GM12878 (cell line): ENCODE data around the gene PATZ1. TPM values are rescaled to one million over a fixed set of nuclear protein-coding genes. Genes with fewer than 3 reads are reported as not detected.

Experiments used
- ATAC-seq: fragments of 200-7000 bp; cut with Tn5 transposase; 3 replicates; pipeline ENCODE4 v1.9.1; 2020; ENCODE audit warnings: mild to moderate bottlenecking, moderate library complexity
- BruUV-seq: library from RNA; stranded (reverse); fragments of 400-500 nt; replicated peaks from 2 replicates; lab custom pipeline; 2021; lab: Mats Ljungman, UMichigan
- CTCF ChIA-PET: fragments of 300-600 bp; sonication (Branson Sonifier 250); formaldehyde crosslinking; extraction: SDS; loops from one replicate; lab custom pipeline; 2021; ENCODE audit warnings: inconsistent platforms; lab: Yijun Ruan, JAX
- POLR2A ChIA-PET: fragments of 350-600 bp; formaldehyde crosslinking; extraction: SDS; loops from one replicate; lab custom pipeline; 2021; ENCODE audit warnings: inconsistent platforms; lab: Charles Lee
- RAD21 ChIA-PET: fragments of 300-600 bp; sonication (Branson Sonifier 250); formaldehyde crosslinking; loops from one replicate; lab custom pipeline; 2023; ENCODE audit warnings: antibody characterized with exemption; ENCODE audit not compliant: unreplicated experiment; lab: Charles Lee
- SMC1A ChIA-PET: fragments of 300-600 bp; sonication (Branson Sonifier 250); formaldehyde crosslinking; loops from one replicate; lab custom pipeline; 2023; ENCODE audit not compliant: unreplicated experiment, uncharacterized antibody; lab: Charles Lee
- DNase-seq: peaks from one replicate; pipeline ENCODE4 v3.0.0-alpha.2; 2011; ENCODE audit warnings: low read depth, low spot score
- FAIRE-seq: peaks from 3 replicates; lab custom pipeline; 2011; peaks lifted over from hg19 to GRCh38; lab: Jason Lieb, UNC
- H2AFZ ChIP-seq: 2 replicates; pipeline ENCODE4 v1.6.0; 2011; ENCODE audit warnings: low read depth, low read length, control low read depth; ENCODE audit not compliant: control insufficient read depth
- H3K27ac ChIP-seq: 2 replicates; pipeline ENCODE4 v1.5.1; 2011; ENCODE audit warnings: control low read depth; ENCODE audit not compliant: control insufficient read depth, insufficient read depth
- H3K27me3 ChIP-seq, 2 experiments: replicated peaks in 1 of 2; 2 replicates each; pipeline versions ENCODE4 v1.6.0 to v1.6.1; 2011; ENCODE audit warnings: low read length in 1 of 2; ENCODE audit not compliant: control insufficient read depth in 2 of 2, insufficient read depth in 2 of 2
- H3K36me3 ChIP-seq, 2 experiments: 2 replicates each; pipeline ENCODE4 v1.5.1; 2011; ENCODE audit warnings: low read length in 1 of 2; ENCODE audit not compliant: control insufficient read depth in 2 of 2, insufficient read depth in 2 of 2
- H3K4me1 ChIP-seq: 2 replicates; pipeline ENCODE4 v1.6.1; 2011; ENCODE audit warnings: mild to moderate bottlenecking, low read length, moderate library complexity, mixed read lengths; ENCODE audit not compliant: control insufficient read depth, insufficient read depth
- H3K4me2 ChIP-seq: 2 replicates; pipeline ENCODE4 v1.6.0; 2011; ENCODE audit warnings: control low read depth; ENCODE audit not compliant: control insufficient read depth, insufficient read depth
- H3K4me3 ChIP-seq: fragments of 200-600 bp; sonication (generic); 2 replicates; pipeline ENCODE4 v1.5.1; 2016
- H3K79me2 ChIP-seq: 2 replicates; pipeline ENCODE4 v1.6.0; 2011; ENCODE audit warnings: low read length; ENCODE audit not compliant: control insufficient read depth, insufficient read depth
- H3K9ac ChIP-seq: 2 replicates; pipeline ENCODE4 v1.8.0; 2011; ENCODE audit warnings: low read length, control low read depth, mixed read lengths; ENCODE audit not compliant: control insufficient read depth, insufficient read depth
- H3K9me3 ChIP-seq: replicated peaks from 3 replicates; pipeline ENCODE4 v1.5.1; 2011; ENCODE audit warnings: mild to moderate bottlenecking, low read length; ENCODE audit not compliant: control insufficient read depth, insufficient read depth
- H4K20me1 ChIP-seq: 2 replicates; pipeline ENCODE4 v1.6.0; 2011; ENCODE audit not compliant: control insufficient read depth, insufficient read depth
- CBX5 ChIP-seq: sonication (generic); IDR thresholded peaks from 2 replicates; pipeline ENCODE4 v1.6.1; 2016; ENCODE audit warnings: low read depth, moderate library complexity, mild to moderate bottlenecking, inconsistent platforms
- IKZF1 ChIP-seq: fragments of 450-650 bp; conservative IDR thresholded peaks from 2 replicates; pipeline ENCODE4 v1.6.1; 2017; ENCODE audit warnings: antibody characterized with exemption, mild to moderate bottlenecking
- KAT2A ChIP-seq: conservative IDR thresholded peaks from 2 replicates; pipeline ENCODE4 v1.6.1; 2011; ENCODE audit warnings: low read depth, low read length; ENCODE audit not compliant: control insufficient read depth
- LARP7 ChIP-seq: fragments of 450-650 bp; IDR thresholded peaks from 2 replicates; pipeline ENCODE4 v1.6.1; 2017; ENCODE audit warnings: mild to moderate bottlenecking
- MTA2 ChIP-seq: fragments of 450-650 bp; IDR thresholded peaks from 2 replicates; pipeline ENCODE4 v1.6.1; 2016; ENCODE audit warnings: low read depth, mild to moderate bottlenecking, moderate library complexity
- SUPT20H ChIP-seq: IDR thresholded peaks from 2 replicates; pipeline ENCODE4 v1.6.1; 2011; ENCODE audit warnings: low read depth, mild to moderate bottlenecking, low read length, moderate library complexity, borderline replicate concordance; ENCODE audit not compliant: control insufficient read depth
- SUZ12 ChIP-seq: fragments of 200-600 bp; sonication (generic); IDR thresholded peaks from one replicate; pipeline ENCODE4 v1.6.1; 2018; ENCODE audit warnings: antibody characterized with exemption, mild to moderate bottlenecking; ENCODE audit not compliant: unreplicated experiment
- WGBS: methylation state at CpG from one replicate; pipeline ENCODE4 v1.1.6; 2016; ENCODE audit warnings: low lambda C conversion rate; ENCODE audit not compliant: insufficient replicate concordance, insufficient coverage; ENCODE audit errors: missing lambda C conversion rate; 5-methylcytosine and 5-hydroxymethylcytosine counted together
- in situ Hi-C: fragments of 300-500 bp; cut with MboI; formaldehyde crosslinking; loops from 9 replicates; pipeline ENCODE4 v1.14.3; 2018; ENCODE audit warnings: mixed read lengths
- intact Hi-C: fragments of 100-400 bp; cut with micrococcal nuclease; formaldehyde crosslinking; loops from one replicate; pipeline ENCODE4 v1.14.2; 2022; ENCODE audit not compliant: unreplicated experiment
- polyA plus RNA-seq, 11 experiments: library from polyadenylated mRNA; depleted of rRNA in 4 of 11; unstranded in 6 of 11; stranded (reverse) in 5 of 11; fragments of >200 nt; fragmentation: Nextera tagmentation in 4 of 11; fragmentation: Illumina TruSeq in 1 of 11; extraction: Ambion mirVana in 4 of 11; extraction: Trizol in 1 of 11; gene quantifications; 1 replicate in 1 of 11; 2 replicates in 10 of 11; pipeline versions ENCODE4 v1.2.1 to v1.2.3, GENCODE V29; 2011 to 2016; ENCODE audit warnings: inconsistent platforms in 2 of 11, missing spikeins in 2 of 11, low read depth in 1 of 11
- total RNA-seq, 4 experiments: library from RNA; depleted of rRNA in 3 of 4; stranded (reverse); fragments of >200 nt in 3 of 4; fragmentation: Illumina TruSeq in 1 of 4; extraction: Trizol in 1 of 4; gene quantifications; 2 replicates each; pipeline versions ENCODE4 v1.2.1 to v1.2.3, GENCODE V29; 2013 to 2021
- TF ChIP-seq, protein P1 (sequence below): IDR thresholded peaks from 2 replicates; pipeline ENCODE4 v1.6.1; 2011; ENCODE audit warnings: borderline replicate concordance, low read depth, mild to moderate bottlenecking, moderate library complexity, mixed read lengths, low read length; ENCODE audit not compliant: insufficient read depth; ENCODE audit errors: extremely low read length
- TF ChIP-seq, protein P2 (sequence below): fragments of 450-650 bp; IDR thresholded peaks from 2 replicates; pipeline ENCODE4 v1.6.1; 2017; ENCODE audit warnings: low read depth, mild to moderate bottlenecking, moderate library complexity
- TF ChIP-seq, protein P3 (sequence below): fragments of 450-650 bp; IDR thresholded peaks from 2 replicates; pipeline ENCODE4 v1.6.1; 2016; ENCODE audit warnings: mild to moderate bottlenecking, moderate library complexity, borderline replicate concordance

The PATZ1 gene
- total and polyA plus RNA-seq, 10 of the 15 experiments (the other 5 are each of a cell fraction or from before 2014, with no cell fraction given) = 3.6 to 32.7 (median 13.9) TPM

DNA sequence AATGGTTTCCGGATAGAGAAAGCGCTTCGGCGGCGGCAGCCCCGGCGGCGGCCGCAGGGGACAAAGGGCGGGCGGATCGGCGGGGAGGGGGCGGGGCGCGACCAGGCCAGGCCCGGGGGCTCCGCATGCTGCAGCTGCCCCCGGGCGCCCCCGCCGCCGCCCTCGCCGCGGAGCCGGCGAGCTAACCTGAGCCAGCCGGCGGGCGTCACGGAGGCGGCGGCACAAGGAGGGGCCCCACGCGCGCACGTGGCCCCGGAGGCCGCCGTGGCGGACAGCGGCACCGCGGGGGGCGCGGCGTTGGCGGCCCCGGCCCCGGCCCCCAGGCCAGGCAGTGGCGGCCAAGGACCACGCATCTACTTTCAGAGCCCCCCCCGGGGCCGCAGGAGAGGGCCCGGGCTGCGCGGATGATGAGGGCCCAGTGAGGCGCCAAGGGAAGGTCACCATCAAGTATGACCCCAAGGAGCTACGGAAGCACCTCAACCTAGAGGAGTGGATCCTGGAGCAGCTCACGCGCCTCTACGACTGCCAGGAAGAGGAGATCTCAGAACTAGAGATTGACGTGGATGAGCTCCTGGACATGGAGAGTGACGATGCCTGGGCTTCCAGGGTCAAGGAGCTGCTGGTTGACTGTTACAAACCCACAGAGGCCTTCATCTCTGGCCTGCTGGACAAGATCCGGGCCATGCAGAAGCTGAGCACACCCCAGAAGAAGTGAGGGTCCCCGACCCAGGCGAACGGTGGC lies 69.5 kb downstream of the PATZ1 start:
- Histone ChIP-seq H3K9me3 (no peaks in the 10 kb centered on the region), H2AFZ (no peak overlapping the region), H3K4me3 (no peak overlapping the region), H3K27me3 (no peaks in the 10 kb centered on the region), H3K36me3 (peaks cover 26% of the 10 kb centered on the region in 2 experiments), H3K9ac (no peak overlapping the region)
- DNase-seq (no peak), FAIRE-seq (no peak), ATAC-seq (no peak)
- CTCF ChIA-PET = interaction anchor here (1.1 kb wide), 1 partner anchor 44 kb away, joined by 3 read pairs; no protein-coding TSS in a partner anchor
- RAD21 ChIA-PET = no interaction called here
- TF ChIP-seq MTA2 (no peak), SUPT20H (no peak), KAT2A (no peak), IKZF1 (no peak), CBX5 (no peak), SUZ12 (no peak), LARP7 (no peak)
- TF ChIP-seq, protein P1, sequence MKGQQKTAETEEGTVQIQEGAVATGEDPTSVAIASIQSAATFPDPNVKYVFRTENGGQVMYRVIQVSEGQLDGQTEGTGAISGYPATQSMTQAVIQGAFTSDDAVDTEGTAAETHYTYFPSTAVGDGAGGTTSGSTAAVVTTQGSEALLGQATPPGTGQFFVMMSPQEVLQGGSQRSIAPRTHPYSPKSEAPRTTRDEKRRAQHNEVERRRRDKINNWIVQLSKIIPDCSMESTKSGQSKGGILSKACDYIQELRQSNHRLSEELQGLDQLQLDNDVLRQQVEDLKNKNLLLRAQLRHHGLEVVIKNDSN = no peak
- TF ChIP-seq, protein P2, sequence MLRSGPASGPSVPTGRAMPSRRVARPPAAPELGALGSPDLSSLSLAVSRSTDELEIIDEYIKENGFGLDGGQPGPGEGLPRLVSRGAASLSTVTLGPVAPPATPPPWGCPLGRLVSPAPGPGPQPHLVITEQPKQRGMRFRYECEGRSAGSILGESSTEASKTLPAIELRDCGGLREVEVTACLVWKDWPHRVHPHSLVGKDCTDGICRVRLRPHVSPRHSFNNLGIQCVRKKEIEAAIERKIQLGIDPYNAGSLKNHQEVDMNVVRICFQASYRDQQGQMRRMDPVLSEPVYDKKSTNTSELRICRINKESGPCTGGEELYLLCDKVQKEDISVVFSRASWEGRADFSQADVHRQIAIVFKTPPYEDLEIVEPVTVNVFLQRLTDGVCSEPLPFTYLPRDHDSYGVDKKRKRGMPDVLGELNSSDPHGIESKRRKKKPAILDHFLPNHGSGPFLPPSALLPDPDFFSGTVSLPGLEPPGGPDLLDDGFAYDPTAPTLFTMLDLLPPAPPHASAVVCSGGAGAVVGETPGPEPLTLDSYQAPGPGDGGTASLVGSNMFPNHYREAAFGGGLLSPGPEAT = no peak
- TF ChIP-seq, protein P3, sequence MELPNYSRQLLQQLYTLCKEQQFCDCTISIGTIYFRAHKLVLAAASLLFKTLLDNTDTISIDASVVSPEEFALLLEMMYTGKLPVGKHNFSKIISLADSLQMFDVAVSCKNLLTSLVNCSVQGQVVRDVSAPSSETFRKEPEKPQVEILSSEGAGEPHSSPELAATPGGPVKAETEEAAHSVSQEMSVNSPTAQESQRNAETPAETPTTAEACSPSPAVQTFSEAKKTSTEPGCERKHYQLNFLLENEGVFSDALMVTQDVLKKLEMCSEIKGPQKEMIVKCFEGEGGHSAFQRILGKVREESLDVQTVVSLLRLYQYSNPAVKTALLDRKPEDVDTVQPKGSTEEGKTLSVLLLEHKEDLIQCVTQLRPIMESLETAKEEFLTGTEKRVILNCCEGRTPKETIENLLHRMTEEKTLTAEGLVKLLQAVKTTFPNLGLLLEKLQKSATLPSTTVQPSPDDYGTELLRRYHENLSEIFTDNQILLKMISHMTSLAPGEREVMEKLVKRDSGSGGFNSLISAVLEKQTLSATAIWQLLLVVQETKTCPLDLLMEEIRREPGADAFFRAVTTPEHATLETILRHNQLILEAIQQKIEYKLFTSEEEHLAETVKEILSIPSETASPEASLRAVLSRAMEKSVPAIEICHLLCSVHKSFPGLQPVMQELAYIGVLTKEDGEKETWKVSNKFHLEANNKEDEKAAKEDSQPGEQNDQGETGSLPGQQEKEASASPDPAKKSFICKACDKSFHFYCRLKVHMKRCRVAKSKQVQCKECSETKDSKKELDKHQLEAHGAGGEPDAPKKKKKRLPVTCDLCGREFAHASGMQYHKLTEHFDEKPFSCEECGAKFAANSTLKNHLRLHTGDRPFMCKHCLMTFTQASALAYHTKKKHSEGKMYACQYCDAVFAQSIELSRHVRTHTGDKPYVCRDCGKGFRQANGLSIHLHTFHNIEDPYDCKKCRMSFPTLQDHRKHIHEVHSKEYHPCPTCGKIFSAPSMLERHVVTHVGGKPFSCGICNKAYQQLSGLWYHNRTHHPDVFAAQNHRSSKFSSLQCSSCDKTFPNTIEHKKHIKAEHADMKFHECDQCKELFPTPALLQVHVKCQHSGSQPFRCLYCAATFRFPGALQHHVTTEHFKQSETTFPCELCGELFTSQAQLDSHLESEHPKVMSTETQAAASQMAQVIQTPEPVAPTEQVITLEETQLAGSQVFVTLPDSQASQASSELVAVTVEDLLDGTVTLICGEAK = no peak
- TF ChIP-seq, all 136 proteins: peak for 0
- Histone ChIP-seq H3K79me2 (no peaks in the 10 kb centered on the region), H4K20me1 (no peaks in the 10 kb centered on the region), H3K27ac (no peak overlapping the region), H3K4me2 (no peak overlapping the region), H3K4me1 (no peaks in the 10 kb centered on the region)
- POLR2A ChIA-PET = interaction anchor here (0.6 kb wide), 2 partner anchors 116 to 181 kb away, joined by 5 to 6 read pairs; no protein-coding TSS in a partner anchor
- BruUV-seq = no TSS peak
- in situ Hi-C loops (no loop called here), intact Hi-C loops (no loop called here)
- WGBS = 97% methylated on average over 43 of the region's 69 CpGs
- SMC1A ChIA-PET = no interaction called here
